ENCODE results near the gene GRIN3B.

GRIN3B gene

GRCh38 chr19:990746-991145 is 9.5 kb upstream of the GRIN3B start:
- no peak for DNase-seq (ENCODE audit: low read depth in 4 of 4, low spot score in 1 of 4)

GRCh38 chr19:991174-991931 is 8.9 kb upstream of the GRIN3B start:
- DNase-seq (ENCODE audit: low read depth in 4 of 4, low spot score in 1 of 4) = peak in 3 of 4 experiments; percentile 44 to 59 (median 58)

GRCh38 chr19:991932-992669 is 8.1 kb upstream of the GRIN3B start:
- no peak for DNase-seq (ENCODE audit: low read depth in 4 of 4, low spot score in 1 of 4)

GRCh38 chr19:992670-993055 is 7.6 kb upstream of the GRIN3B start:
- no peak for DNase-seq (ENCODE audit: low read depth in 4 of 4, low spot score in 1 of 4)

DNA sequence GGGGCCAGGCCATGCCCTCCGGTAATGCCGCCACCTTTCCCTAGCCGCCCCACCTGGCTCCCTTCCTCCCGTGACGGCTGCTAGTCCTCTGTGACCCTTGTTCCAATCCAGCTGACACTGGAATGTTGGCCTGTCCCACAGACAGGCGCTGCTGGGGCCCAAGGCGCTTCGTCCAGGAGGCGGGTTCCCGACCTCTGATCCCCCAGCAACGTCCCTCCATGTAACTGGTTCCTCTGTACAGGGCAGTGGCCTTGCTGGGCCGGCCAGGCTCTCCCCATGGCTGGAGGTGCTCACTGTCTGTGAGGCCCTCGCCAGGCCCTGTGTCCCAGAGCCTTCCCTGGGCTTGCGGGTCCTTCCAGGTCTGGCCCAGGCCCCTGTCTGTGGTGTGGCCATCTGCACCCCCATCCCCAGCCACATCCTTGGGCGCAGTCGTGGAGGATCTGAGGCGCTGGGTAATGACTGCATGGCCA is 6.8 kb upstream of the GRIN3B start:
- no peak for DNase-seq (ENCODE audit: low read depth in 4 of 4, low spot score in 1 of 4)

DNA sequence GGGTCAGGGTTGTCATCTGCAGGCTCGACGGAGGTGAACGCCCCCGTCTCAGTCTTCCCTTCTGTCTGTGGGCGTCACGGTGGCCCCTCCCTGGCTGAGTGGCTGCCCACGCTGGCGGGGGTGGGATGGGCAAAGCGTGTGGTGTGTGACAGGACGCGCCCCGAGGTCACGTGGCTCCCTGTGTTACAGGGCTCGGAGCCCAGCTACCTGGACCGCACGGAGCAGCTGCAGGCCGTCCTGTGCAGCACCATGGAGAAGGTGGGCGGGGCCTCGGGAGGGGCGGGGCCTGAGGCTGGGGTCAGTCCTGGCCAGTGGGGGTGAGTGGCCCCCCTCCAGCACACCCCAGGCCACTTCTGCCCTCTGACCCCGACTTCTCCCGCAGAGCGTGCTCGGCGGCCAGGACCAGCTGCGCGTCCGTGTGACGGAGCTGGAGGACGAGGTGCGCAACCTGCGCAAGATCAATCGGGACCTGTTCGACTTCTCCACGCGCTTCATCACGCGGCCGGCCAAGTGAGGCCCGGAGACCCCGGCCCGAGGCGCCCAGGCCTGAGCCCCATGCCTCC is 6.3 kb upstream of the GRIN3B start:
- no peak for DNase-seq (ENCODE audit: low read depth in 4 of 4, low spot score in 1 of 4)

GRCh38 chr19:994516-994915 is 5.7 kb upstream of the GRIN3B start:
- DNase-seq (ENCODE audit: low read depth in 4 of 4, low spot score in 1 of 4) = no peak

DNA sequence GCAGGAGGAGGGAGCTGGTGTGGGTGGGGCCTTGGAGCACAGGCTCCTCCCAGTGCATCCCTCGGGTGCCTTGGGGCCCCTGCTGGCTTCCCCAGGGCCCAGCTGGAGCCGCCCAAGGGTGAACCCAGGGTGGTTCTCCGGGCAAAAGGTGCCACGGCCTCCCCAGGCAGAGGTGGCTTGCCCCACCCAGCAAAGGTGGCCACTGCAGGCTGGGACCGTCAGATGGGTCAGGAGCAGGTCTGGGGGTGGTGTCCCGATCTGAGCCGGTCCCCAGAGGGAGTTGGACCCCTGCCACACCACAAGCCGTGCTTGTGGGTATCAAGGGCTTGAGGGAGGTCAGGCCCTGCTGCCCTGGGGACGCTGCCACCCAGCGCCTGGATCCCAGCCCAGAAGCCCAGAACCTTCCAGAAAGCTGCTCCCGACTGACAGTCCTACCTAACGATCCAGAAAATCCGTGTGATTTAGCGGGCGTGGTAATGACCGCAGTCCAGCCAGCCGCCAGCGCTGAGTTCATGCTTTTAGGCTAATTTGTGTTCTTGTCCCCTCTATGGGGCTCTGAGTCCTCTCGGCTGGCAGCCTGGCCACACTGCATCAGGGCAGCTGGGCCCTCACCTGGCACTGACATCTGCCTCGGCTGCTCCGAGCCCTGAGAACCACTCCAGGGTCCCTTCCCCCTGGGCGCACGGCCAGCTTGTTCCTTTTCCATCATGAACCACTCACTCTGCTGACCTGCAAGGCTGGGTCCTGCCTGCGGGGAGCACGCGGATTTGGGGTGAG is 5.0 kb upstream of the GRIN3B start:
- no peak for DNase-seq (ENCODE audit: low read depth in 4 of 4, low spot score in 1 of 4)

DNA sequence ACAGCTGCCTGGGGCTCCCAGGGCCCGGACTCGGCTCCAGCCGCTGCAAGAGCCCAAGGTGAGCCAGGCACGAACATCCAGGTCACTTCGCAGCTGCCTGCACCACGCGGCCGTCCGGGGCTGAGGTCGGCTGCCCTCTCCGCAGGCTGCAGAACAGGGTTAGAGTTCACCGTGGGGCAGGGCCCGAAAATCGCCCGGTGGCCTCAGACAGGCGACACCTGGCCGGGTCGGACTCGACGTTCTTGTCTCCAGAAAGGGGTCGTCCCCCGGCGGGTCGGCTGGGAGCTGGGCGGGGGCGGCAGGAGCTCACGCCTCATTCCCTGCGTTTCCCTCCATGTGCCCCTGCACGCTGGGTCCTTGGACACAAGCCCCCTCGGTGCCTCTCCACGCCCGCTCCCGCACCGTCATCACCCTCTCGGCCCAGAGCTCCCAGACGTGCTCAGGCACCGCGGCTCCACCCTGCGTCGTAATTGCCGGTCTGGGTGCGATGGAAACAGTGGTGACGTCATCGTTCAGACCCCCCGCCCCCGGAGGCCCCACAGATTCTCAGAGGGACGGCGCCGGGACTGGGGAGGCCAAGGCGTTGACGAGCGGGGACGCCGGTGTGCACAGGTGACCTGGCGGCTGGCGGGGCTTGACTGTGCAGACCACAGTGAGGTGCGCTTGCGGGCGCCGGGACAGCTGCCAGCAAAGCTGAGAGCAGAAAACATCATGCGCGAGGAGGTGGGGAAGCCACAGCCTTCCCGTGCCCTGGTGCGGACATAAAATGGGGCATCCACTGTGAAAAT is 4.0 kb upstream of the GRIN3B start:
- peak in 2 of 4 experiments; percentile 34 to 54 for DNase-seq (ENCODE audit: low read depth in 4 of 4, low spot score in 1 of 4)

GRCh38 chr19:998064-998463 is 2.2 kb upstream of the GRIN3B start:
- DNase-seq (ENCODE audit: low read depth in 4 of 4, low spot score in 1 of 4) = no peak

GRCh38 chr19:999379-999719 is 870 bp upstream of the GRIN3B start:
- no peak for DNase-seq (ENCODE audit: low read depth in 4 of 4, low spot score in 1 of 4)

- no peak for DNase-seq (ENCODE audit: low read depth in 4 of 4, low spot score in 1 of 4)
These were observed 645 bp downstream of the GRIN3B start for GRCh38 chr19:1000591-1001537.

- DNase-seq (ENCODE audit: low read depth in 4 of 4, low spot score in 1 of 4) = peak in 3 of 4 experiments; percentile 56 to 64 (median 57)
These were observed 1.4 kb downstream of the GRIN3B start for GRCh38 chr19:1001538-1002166.

DNA sequence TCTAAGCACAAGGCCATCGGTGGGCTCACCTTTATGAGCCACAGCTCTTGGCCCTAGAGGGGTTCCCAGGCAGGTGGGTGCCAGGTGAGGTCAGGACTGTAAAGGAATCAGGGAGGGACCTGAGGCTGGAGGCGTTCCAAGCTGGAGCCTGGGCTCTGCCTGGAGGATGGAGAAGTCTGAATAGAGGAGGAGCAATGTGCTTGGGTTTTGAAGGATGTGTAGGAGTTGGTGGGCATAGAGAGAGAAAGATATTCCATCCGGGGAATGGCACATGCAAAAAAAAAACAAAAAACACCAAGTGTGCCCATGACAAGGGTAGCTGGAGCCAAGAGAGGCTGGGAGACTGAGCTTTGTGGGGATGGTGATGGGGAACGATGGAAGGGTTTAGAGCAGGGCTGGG is 2.4 kb downstream of the GRIN3B start:
- DNase-seq (ENCODE audit: low read depth in 4 of 4, low spot score in 1 of 4) = no peak

- no peak for DNase-seq (ENCODE audit: low read depth in 4 of 4, low spot score in 1 of 4)
These were observed 3.1 kb downstream of the GRIN3B start for GRCh38 chr19:1003283-1003682.

- no peak for DNase-seq (ENCODE audit: low read depth in 4 of 4, low spot score in 1 of 4)
These were observed 4.1 kb downstream of the GRIN3B start for GRCh38 chr19:1004204-1004802.

DNA sequence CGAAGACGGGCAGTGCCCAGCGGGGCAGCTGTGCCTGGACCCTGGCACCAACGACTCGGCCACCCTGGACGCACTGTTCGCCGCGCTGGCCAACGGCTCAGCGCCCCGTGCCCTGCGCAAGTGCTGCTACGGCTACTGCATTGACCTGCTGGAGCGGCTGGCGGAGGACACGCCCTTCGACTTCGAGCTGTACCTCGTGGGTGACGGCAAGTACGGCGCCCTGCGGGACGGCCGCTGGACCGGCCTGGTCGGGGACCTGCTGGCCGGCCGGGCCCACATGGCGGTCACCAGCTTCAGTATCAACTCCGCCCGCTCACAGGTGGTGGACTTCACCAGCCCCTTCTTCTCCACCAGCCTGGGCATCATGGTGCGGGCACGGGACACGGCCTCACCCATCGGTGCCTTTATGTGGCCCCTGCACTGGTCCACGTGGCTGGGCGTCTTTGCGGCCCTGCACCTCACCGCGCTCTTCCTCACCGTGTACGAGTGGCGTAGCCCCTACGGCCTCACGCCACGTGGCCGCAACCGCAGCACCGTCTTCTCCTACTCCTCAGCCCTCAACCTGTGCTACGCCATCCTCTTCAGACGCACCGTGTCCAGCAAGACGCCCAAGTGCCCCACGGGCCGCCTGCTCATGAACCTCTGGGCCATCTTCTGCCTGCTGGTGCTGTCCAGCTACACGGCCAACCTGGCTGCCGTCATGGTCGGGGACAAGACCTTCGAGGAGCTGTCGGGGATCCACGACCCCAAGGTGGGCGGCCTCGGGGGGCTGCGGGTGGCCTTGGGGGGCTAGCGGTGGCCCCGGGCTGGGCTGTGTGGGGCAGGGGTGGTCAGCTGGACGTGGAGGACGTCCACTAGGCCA is 4.8 kb downstream of the GRIN3B start:
- no peak for DNase-seq (ENCODE audit: low read depth in 4 of 4, low spot score in 1 of 4)

Data from stimulated activated CD4-positive, alpha-beta T cell treated with anti-CD3 and anti-CD28 coated beads, Interleukin-1b, Interleukin-23, amount 100 ng/mL, for 24 hours (primary cell).